Activated naive CD4-positive, alpha-beta T cell treated with anti-CD3 and anti-CD28 coated beads, Interleukin-2, amount 10 ng/mL, durations not matched to agents 7 days and 5 days (primary cell): ENCODE results near the gene TFIP11.

Experiments
- CTCF ChIA-PET: fragments of 350-600 bp; sonication (Branson Sonifier 250); formaldehyde crosslinking; loops from one replicate; lab custom pipeline; 2021; ENCODE audit warnings: antibody characterized with exemption; lab: Charles Lee
- DNase-seq: peaks from one replicate; pipeline ENCODE4 v3.0.0-alpha.2; 2020
- H3K27ac Mint-ChIP-seq: one replicate; pipeline ENCODE4 v1.8.0; 2021; ENCODE audit warnings: mild to moderate bottlenecking, moderate library complexity, mixed read lengths
- H3K27me3 Mint-ChIP-seq: one replicate; pipeline ENCODE4 v1.8.0; 2021; ENCODE audit warnings: mild to moderate bottlenecking, mixed read lengths
- H3K36me3 Mint-ChIP-seq: one replicate; pipeline ENCODE4 v1.8.0; 2021; ENCODE audit warnings: mixed read lengths
- H3K4me1 Mint-ChIP-seq: one replicate; pipeline ENCODE4 v1.8.0; 2021; ENCODE audit warnings: mixed read lengths
- H3K4me3 Mint-ChIP-seq: one replicate; pipeline ENCODE4 v1.8.0; 2021; ENCODE audit warnings: mild to moderate bottlenecking, moderate library complexity, mixed read lengths
- H3K9me3 Mint-ChIP-seq: one replicate; pipeline ENCODE4 v1.8.0; 2021; ENCODE audit warnings: mixed read lengths

Gene TFIP11

GRCh38 chr22:26508148-26508547 lies 4.1 kb downstream of the TFIP11 start:
- H3K9me3 Mint-ChIP-seq, result no peaks in the 10 kb centered on the region
- CTCF ChIA-PET, result no interaction called here
- no peak overlapping the region for H3K4me3 Mint-ChIP-seq
- DNase-seq, result no peak
- H3K27me3 Mint-ChIP-seq, result no peaks in the 10 kb centered on the region
- peaks cover 48% of the 10 kb centered on the region for H3K4me1 Mint-ChIP-seq
- no peak overlapping the region for H3K27ac Mint-ChIP-seq
- H3K36me3 Mint-ChIP-seq, result peaks cover 53% of the 10 kb centered on the region

GRCh38 chr22:26503758-26504157 lies 8.5 kb downstream of the TFIP11 start:
- DNase-seq, result no peak
- no peaks in the 10 kb centered on the region for H3K9me3 Mint-ChIP-seq
- peaks cover 27% of the 10 kb centered on the region for H3K4me1 Mint-ChIP-seq
- CTCF ChIA-PET, result interaction anchor here (0.6 to 6.2 kb wide), 25 partner anchors 9 to 172 kb away, joined by 3 to 61 read pairs (median 4); partner anchors contain the start of genes HPS4, MIAT, SRRD and TFIP11
- H3K36me3 Mint-ChIP-seq, result peaks cover 61% of the 10 kb centered on the region
- peak overlapping the region; percentile 83 for H3K27ac Mint-ChIP-seq
- no peak overlapping the region for H3K4me3 Mint-ChIP-seq
- H3K27me3 Mint-ChIP-seq, result no peaks in the 10 kb centered on the region

- peak overlapping the region; percentile 31 for H3K4me3 Mint-ChIP-seq
- peak; percentile 86 for DNase-seq
- CTCF ChIA-PET, result interaction anchor here (0.5 to 6.2 kb wide), 31 partner anchors 8 to 173 kb away, joined by 3 to 61 read pairs (median 5); partner anchors contain the start of genes HPS4, MIAT, SRRD and TFIP11
- H3K27me3 Mint-ChIP-seq, result no peaks in the 10 kb centered on the region
- H3K4me1 Mint-ChIP-seq, result peaks cover 29% of the 10 kb centered on the region
- no peaks in the 10 kb centered on the region for H3K9me3 Mint-ChIP-seq
- peak overlapping the region; percentile 83 for H3K27ac Mint-ChIP-seq
- H3K36me3 Mint-ChIP-seq, result peaks cover 65% of the 10 kb centered on the region
Measured at GRCh38 chr22:26502688-26503561, 9.3 kb downstream of the TFIP11 start.

GRCh38 chr22:26501996-26502395 lies 10.3 kb downstream of the TFIP11 start:
- Mint-ChIP-seq H3K4me1 (peaks cover 30% of the 10 kb centered on the region), H3K9me3 (no peaks in the 10 kb centered on the region), H3K27ac (peak overlapping the region; percentile 65), H3K27me3 (no peaks in the 10 kb centered on the region), H3K36me3 (peaks cover 72% of the 10 kb centered on the region), H3K4me3 (no peak overlapping the region)
- no peak for DNase-seq
- CTCF ChIA-PET, result interaction anchor here (0.6 to 6.2 kb wide), 15 partner anchors 9 to 172 kb away, joined by 3 to 61 read pairs (median 7); partner anchors contain the start of genes HPS4, SRRD and TFIP11

DNA sequence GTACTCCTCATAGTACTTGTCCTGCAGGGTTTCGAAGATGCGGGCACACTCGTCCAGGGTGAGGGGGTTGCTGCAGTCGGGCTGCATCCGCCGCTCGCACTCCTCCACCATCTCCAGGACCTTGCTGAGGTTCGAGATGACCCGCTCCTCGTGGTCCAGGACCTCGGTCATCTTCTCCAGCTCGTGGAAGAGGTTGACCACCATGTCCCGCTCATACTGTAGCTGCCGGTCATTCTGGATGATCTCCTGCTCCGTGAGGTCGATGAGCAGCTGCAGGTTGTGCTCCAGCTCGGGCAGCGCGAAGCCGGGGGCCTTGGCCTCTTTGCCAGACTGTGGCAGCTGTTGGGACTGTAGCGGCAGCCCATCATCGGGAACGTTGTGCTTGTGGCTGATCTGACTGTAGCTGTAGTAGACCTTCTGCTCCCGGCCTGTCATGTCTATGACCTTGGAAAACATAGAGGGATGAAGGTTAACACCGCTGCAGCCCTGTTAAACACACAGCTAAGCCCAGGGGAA lies 13.0 kb downstream of the TFIP11 start:
- Mint-ChIP-seq H3K27me3 (no peaks in the 10 kb centered on the region), H3K4me3 (no peak overlapping the region), H3K4me1 (peaks cover 29% of the 10 kb centered on the region), H3K27ac (no peak overlapping the region), H3K36me3 (peaks cover 69% of the 10 kb centered on the region), H3K9me3 (no peaks in the 10 kb centered on the region)
- DNase-seq, result no peak
- CTCF ChIA-PET, result no interaction called here

DNA sequence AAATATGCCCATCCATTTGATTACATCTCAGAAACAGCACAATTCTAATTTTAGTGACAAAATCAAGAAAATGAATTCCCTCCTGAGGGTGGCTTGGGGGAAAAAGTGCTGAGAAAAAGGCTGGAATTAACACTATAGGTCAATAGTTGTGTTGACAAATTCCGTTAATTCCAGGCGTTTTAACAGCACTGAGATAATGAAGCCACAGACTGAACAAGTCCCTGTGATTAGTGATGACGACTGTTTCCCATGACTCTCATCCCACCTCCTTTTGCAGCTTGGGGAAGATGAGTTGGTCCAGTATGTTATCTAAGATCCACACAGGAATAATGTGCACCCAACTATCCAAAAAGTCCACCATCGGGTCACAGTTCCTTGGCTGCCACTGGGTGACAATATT lies 15.8 kb downstream of the TFIP11 start:
- DNase-seq, result no peak
- Mint-ChIP-seq H3K4me1 (peaks cover 15% of the 10 kb centered on the region), H3K4me3 (no peak overlapping the region), H3K27ac (no peak overlapping the region), H3K27me3 (no peaks in the 10 kb centered on the region), H3K36me3 (peaks cover 61% of the 10 kb centered on the region), H3K9me3 (no peaks in the 10 kb centered on the region)
- CTCF ChIA-PET, result no interaction called here

DNA sequence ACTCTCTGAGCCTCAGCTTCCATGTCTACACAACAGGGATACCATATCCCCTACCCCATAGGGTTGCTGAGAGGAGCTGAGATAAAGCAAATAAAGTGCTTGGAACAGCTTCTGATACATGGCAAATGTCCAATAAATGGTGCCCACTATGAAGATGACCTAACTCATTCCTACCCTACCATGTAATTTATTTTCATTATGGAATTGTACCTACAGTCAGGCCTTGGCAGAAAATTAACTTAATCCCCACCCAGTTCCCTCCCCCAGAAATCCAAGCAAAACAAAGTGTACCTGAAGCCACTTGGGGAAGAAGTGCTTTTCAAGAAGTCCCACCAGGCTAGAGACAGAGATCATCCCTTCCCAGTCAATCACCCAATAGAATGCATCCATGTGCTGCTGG lies 17.8 kb downstream of the TFIP11 start:
- Mint-ChIP-seq H3K9me3 (no peaks in the 10 kb centered on the region), H3K27ac (no peak overlapping the region), H3K4me1 (peaks cover 15% of the 10 kb centered on the region), H3K4me3 (no peak overlapping the region), H3K36me3 (peaks cover 59% of the 10 kb centered on the region), H3K27me3 (no peaks in the 10 kb centered on the region)
- CTCF ChIA-PET, result interaction anchor here (0.7 to 1.7 kb wide), 3 partner anchors 9 to 15 kb away, joined by 3 to 5 read pairs (median 3); no protein-coding TSS in a partner anchor
- no peak for DNase-seq

DNA sequence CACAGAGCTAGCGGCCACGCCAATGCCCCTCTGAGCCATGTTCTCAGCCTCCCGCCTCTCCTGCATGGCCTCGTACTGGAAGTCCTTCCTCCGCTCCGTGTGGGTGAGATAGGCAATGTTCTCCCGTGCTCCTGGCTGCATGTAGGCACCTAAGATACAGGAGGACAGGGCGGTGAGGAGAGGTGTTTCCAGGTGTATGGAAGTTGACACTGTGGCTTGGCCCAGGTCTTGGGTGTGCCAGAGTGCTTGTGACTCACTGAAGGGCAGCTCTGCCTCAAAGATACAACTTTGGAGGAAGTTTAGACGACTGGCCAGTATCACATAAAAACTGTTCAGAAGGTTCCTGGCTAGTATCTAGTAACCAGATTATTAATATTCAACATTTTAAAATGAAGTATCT lies 20.1 kb downstream of the TFIP11 start:
- CTCF ChIA-PET, result interaction anchor here (0.9 to 1.1 kb wide), 2 partner anchors 10 to 127 kb away, joined by 3 read pairs; no protein-coding TSS in a partner anchor
- Mint-ChIP-seq H3K4me3 (no peak overlapping the region), H3K9me3 (no peaks in the 10 kb centered on the region), H3K4me1 (peaks cover 12% of the 10 kb centered on the region), H3K36me3 (peaks cover 61% of the 10 kb centered on the region), H3K27me3 (no peaks in the 10 kb centered on the region), H3K27ac (no peak overlapping the region)
- no peak for DNase-seq

GRCh38 chr22:26489447-26490036 lies 22.7 kb downstream of the TFIP11 start:
- Mint-ChIP-seq H3K9me3 (no peaks in the 10 kb centered on the region), H3K27me3 (no peaks in the 10 kb centered on the region), H3K4me3 (no peak overlapping the region), H3K27ac (no peak overlapping the region), H3K4me1 (peaks cover 29% of the 10 kb centered on the region), H3K36me3 (peaks cover 48% of the 10 kb centered on the region)
- no peak for DNase-seq
- CTCF ChIA-PET, result interaction anchor here (2.5 kb wide), 1 partner anchor 12 kb away, joined by 10 read pairs; no protein-coding TSS in a partner anchor

GRCh38 chr22:26487996-26488395 lies 24.3 kb downstream of the TFIP11 start:
- Mint-ChIP-seq H3K4me1 (peaks cover 29% of the 10 kb centered on the region), H3K9me3 (no peaks in the 10 kb centered on the region), H3K4me3 (no peak overlapping the region), H3K27me3 (no peaks in the 10 kb centered on the region), H3K27ac (no peak overlapping the region), H3K36me3 (peaks cover 34% of the 10 kb centered on the region)
- CTCF ChIA-PET, result no interaction called here
- no peak for DNase-seq

DNA sequence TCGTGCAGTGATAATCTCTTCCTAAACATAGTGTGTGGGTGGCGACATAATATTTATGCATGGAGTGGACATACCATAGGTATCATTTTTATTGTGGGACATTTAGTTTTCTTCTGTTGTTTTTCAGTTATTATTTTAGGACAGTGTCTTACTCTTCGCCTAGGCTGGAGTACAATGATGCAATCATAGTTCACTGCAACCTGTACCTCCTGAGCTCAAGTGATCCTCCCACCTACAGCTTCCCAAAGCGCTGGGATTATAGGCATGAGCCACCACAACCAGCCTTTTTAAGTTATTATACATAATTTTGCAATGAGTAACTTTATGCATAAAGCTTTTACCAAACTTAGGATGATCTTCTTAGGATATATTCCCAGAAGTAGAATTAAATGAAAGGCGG lies 25.9 kb downstream of the TFIP11 start:
- CTCF ChIA-PET, result interaction anchor here (0.7 to 1.0 kb wide), 2 partner anchors 15 to 157 kb away, joined by 4 read pairs; no protein-coding TSS in a partner anchor
- H3K36me3 Mint-ChIP-seq, result peaks cover 34% of the 10 kb centered on the region
- no peak for DNase-seq
- peak overlapping the region; percentile 73 for H3K27ac Mint-ChIP-seq
- H3K27me3 Mint-ChIP-seq, result no peaks in the 10 kb centered on the region
- H3K9me3 Mint-ChIP-seq, result no peaks in the 10 kb centered on the region
- no peak overlapping the region for H3K4me3 Mint-ChIP-seq
- H3K4me1 Mint-ChIP-seq, result peaks cover 45% of the 10 kb centered on the region

GRCh38 chr22:26485806-26486390 lies 26.4 kb downstream of the TFIP11 start:
- CTCF ChIA-PET, result interaction anchor here (0.6 to 1.8 kb wide), 3 partner anchors 17 to 158 kb away, joined by 3 to 12 read pairs (median 4); no protein-coding TSS in a partner anchor
- H3K36me3 Mint-ChIP-seq, result peaks cover 35% of the 10 kb centered on the region
- peak overlapping the region; percentile 75 for H3K27ac Mint-ChIP-seq
- peaks cover 50% of the 10 kb centered on the region for H3K4me1 Mint-ChIP-seq
- no peaks in the 10 kb centered on the region for H3K27me3 Mint-ChIP-seq
- DNase-seq, result no peak
- H3K9me3 Mint-ChIP-seq, result no peaks in the 10 kb centered on the region
- no peak overlapping the region for H3K4me3 Mint-ChIP-seq

- no peaks in the 10 kb centered on the region for H3K27me3 Mint-ChIP-seq
- no peak for DNase-seq
- peak overlapping the region; percentile 75 for H3K27ac Mint-ChIP-seq
- CTCF ChIA-PET, result interaction anchor here (0.6 to 1.8 kb wide), 2 partner anchors 18 to 70 kb away, joined by 3 to 12 read pairs; no protein-coding TSS in a partner anchor
- H3K36me3 Mint-ChIP-seq, result peaks cover 32% of the 10 kb centered on the region
- H3K4me1 Mint-ChIP-seq, result peaks cover 57% of the 10 kb centered on the region
- H3K4me3 Mint-ChIP-seq, result peak overlapping the region; percentile 36
- no peaks in the 10 kb centered on the region for H3K9me3 Mint-ChIP-seq
Measured at GRCh38 chr22:26485013-26485412, 27.3 kb downstream of the TFIP11 start.
